NCI-H146 treated with DMSO at 0.1 percent for 48 hours (cell line): Measurements from ENCODE around the gene COX5A.

ENCODE experiments used
- DNase-seq: peaks from one replicate; lab custom pipeline; 2025; ENCODE audit not compliant: unreplicated experiment; lab: John Stamatoyannopoulos, UW

Gene COX5A

DNA sequence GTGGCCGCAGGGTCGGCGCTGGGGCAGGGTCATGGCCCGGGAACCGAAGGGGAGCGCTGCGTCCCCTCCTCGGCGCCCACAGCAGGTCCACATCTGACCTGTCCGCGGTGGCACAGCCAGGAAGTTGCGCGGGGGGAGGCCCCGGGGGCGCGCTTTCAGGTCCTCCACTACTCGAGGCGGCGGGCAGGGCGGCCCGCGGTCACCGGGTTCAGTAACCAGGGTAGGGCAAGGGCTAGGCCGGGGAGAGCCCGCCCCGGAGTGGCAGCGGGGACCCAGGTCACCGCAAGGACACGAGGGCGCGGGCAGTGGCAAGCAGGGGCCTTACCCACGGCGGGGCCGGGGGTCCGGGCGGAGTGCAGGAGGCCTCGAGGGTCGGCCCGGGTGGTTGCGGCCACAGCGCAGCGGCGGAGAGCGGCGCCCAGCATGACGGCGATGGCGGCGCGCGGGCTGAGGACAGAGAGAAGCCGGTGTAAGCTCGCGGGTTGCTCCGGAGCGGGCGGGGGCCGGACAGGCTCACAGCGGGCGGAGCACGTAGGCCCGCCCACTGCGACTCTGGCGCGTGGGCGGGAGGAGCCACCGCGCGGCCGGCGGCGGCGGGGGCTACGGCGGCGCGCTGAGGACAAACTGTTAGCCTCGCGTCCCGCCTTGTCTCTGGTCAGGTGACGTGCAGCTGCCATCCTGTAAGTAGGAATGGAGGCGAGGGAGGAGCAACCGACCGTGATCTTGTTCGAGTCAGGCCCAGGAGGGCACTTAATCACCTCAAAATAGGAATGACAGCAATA is at the start of gene COX5A:
COX5A (minus strand) TSS at position 484 of the 782 bp plus-strand sequence; CDS start at position 425, 59 bp downstream.
- DNase-seq = peak; percentile 66

DNA sequence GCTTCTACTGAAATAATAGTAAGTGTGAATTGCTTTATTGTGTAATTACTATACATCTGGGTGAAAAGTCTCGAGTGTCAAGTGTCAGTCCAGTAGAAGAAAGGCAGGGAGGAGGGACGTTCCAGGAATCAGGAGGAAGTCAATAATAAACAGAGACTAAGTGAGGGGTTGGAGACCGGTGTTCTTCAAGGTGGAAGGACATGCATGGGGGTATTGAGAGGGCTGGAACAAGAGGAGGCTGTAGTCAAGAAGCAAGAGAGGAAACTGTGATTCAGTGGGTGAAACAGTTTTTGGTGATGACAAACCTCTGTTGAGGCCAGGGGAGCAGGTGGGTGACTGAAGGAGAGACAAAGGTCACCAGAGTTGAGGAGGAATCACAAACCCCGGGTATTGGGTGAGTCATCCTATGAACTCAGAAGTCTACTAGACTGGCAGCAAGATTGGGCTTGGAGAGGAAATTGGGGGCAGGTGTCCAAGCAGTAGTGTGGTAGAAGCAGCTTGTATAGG is 45.9 kb upstream of the COX5A start:
- DNase-seq = no peak

DNA sequence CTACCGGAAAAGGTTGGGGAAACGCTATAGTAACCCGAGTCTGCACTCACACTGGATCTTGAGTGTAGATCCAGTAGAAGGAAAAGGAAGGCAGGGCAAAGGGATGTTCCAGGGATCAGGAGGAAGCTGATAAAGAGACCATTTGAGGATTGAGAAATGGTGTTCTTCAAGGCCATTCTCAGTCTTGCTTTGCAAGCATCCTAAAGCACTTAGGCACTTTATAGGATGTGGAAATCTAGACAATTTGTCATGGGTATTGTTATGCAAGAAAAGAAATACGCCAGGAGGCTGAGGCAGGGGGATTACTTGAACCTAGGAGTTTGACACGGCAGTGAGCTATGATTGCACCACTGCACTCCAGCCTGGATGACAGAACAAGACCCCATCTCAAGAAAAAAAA is 44.3 kb upstream of the COX5A start:
- DNase-seq = no peak

DNA sequence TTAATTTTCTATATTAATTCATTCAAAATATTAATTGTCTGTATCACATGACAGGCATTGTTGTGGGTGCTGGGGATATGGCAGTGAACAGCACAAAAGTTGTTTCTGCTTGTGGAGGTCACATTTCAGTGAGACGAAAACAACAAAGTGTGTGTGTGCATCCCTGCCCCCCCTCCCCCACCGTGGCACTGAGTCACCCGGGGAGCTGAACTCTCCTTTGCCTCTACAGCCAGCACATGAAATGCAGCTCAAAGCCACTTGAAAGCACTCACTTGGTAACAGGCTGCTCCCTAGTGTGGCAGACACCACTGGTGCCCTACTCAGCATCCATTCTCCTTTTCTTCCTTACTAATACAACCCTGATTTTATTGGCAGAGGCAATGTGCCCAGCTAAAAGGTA is 40.6 kb upstream of the COX5A start:
- DNase-seq = no peak

DNA sequence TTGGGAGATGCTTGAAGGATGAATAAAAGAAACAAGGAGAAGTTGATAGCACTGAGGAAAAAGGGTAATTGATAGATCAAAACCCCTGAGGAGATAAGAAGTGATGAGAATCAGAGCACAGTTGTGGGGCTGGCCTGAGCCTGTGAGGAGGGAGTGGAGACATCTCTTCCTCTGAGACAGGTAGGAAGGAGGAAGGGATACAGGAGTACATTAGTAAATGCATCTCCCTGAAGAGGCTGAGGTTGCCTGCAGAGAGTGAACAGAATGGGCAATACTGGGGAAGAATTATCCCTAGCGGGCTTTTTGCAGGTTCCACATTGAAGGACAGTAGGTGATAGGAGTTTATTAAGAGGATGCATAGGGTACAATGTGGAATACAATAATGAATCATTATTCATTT is 40.2 kb upstream of the COX5A start:
- DNase-seq = no peak

DNA sequence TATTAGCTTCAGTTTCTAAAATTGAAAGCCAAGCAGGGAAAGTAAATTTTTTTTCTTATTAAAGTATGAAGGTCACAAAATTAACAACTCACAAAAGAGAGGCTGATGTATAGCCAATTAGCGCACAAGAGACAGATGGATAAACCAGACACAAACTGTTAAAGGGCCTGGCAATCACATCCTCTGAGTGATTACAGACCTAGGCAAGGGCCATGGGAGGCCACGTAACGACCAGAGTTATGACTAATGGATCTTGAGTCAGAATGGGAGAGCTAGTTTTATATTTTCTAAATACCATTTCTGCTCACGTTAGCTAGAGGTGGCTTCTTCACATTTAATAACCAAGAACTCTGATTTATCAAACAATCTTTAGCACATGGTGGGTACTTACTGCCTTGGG is 39.7 kb upstream of the COX5A start:
- no peak for DNase-seq

DNA sequence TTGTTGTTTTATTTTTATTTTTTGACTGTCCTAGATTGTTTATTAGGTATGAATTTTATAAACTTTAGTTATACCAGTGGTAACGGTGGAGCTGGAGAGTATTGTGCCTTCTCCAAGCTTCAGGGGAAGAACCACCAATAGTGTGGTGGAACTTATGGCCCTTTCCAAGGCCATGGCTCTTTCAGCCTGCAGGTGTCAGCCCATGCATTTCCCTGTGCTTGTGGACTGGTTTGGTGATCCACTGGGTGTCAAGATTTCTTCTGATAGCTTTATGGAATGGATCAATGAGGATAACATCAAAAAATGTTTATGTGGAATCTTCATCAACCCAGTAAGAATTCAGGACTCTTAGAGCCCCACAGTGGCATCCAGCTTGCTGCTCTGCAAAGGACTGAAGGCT is 38.3 kb upstream of the COX5A start:
- no peak for DNase-seq

DNA sequence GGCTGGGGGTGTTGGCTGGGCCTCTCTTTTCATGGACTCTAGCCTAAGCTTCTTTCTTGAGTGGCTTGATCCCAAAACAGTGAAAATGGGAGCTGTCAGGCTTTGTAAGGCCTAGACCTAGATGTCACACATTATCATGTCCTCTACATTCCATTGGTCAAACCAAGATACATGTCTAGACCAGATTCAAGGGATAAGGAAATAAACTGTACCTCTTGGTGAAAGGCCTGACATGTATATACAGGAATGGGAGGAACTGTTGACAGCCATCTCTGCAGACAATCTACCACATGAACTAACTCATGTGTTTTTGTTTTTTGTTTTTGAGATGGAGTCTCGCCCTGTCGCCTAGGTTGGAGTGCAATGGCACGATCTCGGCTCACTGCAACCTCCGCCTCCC is 29.8 kb upstream of the COX5A start:
- DNase-seq = no peak

DNA sequence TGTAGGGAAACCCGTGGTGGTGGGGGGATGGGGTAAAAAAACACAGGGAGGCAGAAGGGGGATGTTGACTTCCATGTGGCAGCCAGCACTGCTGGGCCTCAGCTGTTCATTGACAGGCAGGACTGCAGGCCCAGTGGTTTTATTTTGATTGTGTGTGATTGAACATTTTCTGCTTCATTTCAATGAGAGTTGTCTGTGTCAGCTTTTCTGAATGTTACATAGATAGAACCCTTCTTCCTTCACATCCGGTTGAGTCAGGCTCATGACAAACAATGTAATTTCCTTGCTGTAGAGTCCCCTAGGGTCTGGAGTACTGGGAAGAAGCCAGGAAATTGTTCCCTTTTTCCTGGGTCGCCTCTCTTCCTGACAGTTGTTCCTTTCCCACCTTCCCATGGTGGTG is 26.9 kb upstream of the COX5A start:
- DNase-seq = no peak

DNA sequence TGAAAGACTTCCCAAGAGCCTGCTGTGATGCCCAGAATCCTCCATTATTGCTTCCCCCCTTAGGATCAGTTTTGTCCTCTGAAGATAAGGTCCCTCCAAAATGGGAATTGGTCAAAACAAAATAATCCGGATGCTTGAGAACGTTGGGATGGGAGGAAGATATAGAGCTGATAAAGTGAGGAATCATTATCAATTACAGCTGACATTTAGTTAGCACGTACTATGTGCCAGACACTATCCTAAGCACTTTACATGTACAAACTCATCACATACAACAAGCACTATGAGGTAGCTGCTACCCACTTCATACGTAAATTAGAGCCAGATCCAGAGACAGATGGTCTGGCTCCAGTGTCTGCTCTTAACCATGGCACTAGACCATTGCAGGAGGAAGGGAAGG is 25.3 kb upstream of the COX5A start:
- DNase-seq = no peak

DNA sequence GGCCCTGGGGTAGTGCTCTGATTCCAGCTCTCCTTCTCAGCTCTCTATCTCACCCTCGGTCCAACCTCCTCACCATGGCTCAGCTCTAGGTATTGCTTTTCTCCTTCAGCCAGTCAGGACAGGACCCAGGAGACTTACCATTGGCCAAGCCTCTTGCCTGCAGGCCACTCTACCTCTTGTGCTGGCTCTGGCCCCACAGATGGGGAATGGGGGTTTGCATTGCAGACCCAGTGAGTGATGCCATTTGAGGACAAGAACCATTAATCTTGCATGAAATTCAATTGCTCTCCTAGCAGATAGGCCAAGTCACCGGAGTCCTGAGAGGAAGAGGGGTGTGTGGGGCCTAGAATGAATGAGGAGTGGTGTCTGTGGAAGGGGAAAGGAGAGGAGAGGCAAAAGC is 24.8 kb upstream of the COX5A start:
- no peak for DNase-seq

DNA sequence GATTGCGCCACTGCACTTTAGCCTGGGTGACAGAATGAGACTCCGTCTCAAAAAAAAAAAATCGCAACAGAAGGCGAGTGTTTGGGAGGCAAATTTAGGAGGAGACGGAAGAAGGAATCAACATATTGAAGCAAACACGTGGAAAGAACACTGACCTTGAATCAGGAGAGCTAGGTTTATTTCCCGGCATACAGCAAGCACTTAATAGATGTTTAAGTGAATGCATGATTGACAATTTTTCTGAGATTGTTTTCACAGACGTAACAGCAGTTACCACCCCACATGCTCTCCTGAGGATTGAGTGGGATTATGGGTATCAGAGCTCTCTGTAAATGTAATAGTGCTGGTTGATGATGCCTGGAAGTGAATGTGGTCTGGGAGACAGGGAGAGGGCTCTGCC is 24.3 kb upstream of the COX5A start:
- DNase-seq = no peak

DNA sequence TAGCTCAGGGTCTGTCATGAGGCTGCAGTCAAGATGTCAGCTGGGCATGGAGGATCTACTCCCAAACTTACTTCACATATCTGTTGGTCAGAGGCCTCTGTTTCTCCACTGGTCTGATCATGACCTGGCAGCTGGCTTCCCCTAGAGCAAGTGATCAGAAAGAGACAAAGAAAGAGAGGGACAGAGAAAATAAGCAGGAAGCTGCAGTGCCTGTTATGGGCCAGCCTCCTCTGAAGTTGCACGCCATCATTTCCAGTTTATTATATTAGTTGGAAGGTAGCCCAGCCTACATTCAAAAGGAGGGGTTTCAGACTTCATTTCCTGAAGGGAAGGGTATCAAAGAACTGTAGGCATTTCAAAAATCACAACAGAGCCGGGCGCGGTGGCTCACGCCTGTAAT is 23.7 kb upstream of the COX5A start:
- no peak for DNase-seq

DNA sequence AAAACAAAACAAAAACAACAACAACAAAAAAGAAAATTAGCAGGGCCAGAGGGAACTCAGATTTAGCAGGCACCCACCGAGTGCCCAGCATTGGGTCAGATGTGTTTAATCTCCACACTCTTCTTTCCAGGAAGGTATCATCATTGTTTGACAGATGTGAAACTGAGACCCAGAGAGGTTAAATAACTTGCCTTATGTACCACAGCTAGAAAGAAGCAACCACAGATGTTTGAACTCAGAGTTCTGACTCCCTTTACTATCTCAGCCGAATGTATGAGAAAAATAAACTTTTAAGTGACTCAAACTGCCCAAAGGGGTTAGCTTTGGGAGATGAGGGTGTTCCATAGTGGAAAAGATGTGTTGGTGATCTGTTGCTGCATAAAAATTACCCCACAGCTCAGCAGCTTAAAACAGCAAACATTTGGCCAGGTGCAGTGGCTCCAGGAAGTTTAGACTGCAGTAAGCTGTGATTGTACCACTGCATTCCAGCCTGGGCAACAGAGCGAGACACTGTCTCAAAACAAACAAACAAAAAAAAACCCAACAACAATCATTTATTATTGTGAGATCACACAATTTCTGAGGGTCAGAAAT is 23.2 kb upstream of the COX5A start:
- DNase-seq = no peak

DNA sequence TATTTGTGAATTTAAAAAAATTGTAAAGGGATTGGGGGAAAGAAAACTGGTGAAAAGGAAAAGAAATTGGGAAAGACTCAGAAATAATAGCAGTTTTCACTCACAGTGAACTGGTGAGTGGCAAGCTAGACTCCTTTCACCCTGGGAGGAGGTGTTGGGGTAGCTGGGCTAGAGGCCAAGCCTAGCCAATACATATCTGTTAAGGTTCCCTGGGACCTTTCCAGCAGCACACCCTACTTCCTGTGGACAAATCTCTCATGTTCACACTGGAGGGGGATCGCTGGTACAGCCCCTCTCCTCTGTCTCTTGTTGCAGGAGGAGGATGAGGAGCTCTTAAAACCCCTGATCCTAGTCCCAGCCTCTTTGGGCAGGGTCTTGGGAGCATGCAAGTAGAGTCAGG is 22.4 kb upstream of the COX5A start:
- no peak for DNase-seq

DNA sequence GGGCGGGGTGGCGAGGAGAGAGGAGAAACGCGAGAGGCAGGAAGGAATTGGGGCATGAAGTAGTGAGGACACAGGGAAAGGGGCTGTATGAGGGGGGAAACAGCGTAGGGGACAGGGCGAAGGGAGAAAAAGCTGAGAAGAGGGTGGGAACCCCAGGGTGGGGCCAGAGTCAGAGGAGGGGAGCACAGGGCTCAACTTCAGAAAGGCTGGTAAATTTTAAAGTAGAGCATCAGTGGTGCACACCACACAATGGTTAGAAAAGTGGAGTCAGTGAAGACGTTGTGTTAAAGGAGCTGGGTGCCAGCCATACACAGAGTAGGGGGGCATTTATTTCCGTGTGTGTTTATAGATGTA is 21.7 kb upstream of the COX5A start:
- no peak for DNase-seq

DNA sequence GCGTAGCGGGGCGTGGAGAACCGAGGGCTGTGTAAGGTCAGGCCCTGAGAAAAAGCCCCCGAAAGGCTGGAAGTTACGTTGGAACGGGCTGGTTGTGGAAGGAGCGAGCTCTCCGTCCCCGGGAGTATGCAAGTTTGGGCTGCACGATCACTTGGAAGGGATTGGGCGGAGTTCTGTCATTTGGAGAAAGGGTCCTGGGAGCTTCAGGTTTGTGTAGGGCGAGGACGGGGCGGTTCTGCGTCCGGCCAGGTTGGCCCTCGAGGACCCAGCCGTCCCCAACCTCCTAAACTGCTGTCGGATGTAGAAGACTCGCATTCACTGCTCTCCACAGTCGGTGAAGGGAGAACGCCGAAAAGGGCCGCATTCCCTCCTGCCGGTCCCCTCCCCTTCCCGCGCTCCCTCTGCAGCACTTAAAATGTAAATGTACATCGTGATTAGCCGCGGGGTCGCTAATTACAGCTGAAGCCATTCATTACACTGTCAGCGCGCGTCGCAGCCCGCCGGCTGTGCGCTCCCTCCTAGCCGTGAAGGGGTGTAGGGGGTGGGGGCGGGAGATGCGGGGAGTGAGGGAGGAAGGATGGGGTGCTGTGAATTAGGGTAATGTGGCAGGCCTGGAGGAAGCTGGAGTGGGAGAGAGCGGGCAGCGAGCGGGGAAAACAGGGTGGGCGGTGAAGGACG is 21.2 kb upstream of the COX5A start:
- peak; percentile 17 for DNase-seq

DNA sequence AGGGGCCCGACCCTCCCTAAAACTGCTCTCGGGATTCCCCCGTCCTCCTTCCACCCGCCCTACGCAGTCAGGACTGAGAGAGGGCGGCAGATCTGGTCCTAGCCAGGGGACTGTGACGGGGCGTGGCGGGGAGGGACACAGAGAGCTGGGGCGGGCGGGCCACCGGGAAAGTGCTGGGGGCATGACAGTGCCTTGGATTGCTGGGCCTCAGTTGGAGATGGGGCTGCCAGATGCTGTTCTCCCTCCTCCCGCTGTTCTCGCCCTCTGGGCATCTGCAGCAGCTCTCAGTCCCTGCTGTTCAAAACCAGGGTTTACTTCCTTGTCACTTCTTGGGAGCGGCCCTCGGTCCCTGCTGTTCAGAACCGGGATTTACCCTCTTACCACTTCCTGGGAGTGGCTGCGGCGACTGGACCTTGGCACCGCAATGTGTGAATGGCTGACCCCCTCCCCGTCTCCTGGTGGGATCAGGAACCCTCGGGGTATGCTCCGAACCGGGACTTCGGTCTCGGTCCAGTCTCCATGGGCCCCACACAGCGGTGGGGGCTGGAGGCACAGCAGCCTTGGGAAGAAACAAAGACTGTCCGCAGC is 20.5 kb upstream of the COX5A start:
- peak; percentile 33 for DNase-seq

DNA sequence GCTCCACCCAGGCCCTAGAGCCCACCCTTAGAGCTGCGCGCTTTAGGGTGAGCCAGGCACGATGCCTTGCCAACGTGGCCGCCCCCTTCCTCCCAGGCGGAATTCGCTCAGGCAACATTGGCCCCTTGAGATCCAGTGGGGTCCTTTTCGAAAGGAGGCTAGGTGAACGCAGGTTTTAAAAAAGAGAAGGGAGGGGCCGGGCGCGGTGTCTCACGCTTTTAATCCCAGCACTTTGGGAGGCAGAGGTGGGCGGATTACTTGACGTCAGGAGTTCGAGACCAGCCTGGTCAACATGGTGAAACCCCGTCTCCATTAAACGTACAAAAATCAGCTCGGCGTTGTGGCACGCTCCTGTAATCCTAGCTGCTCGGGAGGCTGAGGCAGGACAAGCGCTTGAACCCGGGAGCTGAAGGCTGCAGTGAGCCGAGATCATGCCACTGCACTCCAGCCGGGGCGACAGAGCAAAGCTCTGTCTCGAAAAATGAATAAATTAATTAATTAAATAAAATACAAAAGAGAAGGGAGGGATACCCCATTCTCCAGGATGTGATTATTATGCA is 19.7 kb upstream of the COX5A start:
- no peak for DNase-seq

DNA sequence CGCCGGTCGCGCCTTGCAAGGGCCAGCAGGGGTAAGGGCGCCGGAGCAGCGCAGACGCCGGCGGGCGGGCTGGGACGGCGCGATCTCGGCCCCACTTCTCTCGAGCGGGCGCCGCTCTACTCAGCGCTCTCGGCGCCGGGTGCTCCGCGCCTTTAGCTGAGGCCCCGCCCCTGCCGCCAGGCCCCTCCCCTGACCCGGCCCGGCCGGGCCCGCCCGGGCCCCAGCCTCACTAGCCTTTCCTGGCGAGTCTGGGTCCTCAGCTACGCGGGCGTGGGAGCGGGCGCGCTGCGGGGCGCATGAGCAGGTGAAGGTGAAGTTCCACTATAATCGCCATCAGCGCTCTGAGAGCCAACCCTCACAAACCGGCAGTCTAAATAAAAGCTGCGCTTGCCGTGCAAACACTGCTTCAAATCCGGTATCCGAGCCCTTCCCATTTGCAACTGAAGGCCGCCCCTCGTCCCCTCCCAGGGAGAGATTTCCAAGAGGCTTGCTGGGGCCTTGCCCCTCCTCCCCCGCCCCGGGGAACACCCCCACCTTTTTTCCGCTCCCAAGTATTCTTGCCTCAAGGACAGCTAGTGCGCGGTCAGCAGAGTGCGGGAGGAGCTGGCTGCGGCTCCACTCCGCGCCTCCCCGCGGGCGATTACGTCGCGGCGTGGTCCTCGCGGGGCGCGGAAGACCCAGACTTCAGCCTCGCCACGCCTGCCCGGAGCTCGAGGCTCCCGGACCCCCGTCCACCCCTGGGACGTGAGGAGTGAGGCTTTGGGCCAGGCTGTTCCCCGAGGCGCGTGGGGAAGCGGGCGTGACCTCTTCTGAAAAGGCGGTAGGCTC is 19.0 kb upstream of the COX5A start, which contains the start of gene RPP25:
RPP25 (minus strand) TSS at position 125 of the 828 bp plus-strand sequence. CDS start 189 bp downstream, outside the sequence.
- DNase-seq = peak; percentile 55
